DMS114 treated with DMSO at 0.1 percent for 48 hours (cell line): Measurements from ENCODE around the gene UGCG.
"Not testable (repeated sequence)": the region's sequence is repeated elsewhere in the genome, so short reads cannot be mapped to it uniquely, and the experiment has no call there.

Source experiments
- DNase-seq: peaks from one replicate; lab custom pipeline; 2025; ENCODE audit not compliant: unreplicated experiment; lab: John Stamatoyannopoulos, UW

The UGCG gene

GRCh38 chr9:111948951-111949350, 52.3 kb downstream of the UGCG start:
- DNase-seq = no peak

GRCh38 chr9:111949919-111950318, 53.3 kb downstream of the UGCG start:
- no peak for DNase-seq

GRCh38 chr9:111952559-111952958, 55.9 kb downstream of the UGCG start:
- no peak for DNase-seq

- no peak for DNase-seq
Observed at GRCh38 chr9:111953444-111953843, 56.8 kb downstream of the UGCG start.

GRCh38 chr9:111955048-111955447, 58.4 kb downstream of the UGCG start:
- no peak for DNase-seq

GRCh38 chr9:111957856-111958631, 61.4 kb downstream of the UGCG start:
- DNase-seq = no peak

GRCh38 chr9:111959468-111960359, 63.1 kb downstream of the UGCG start:
- DNase-seq = no peak

GRCh38 chr9:111960485-111960884, 63.9 kb downstream of the UGCG start:
- DNase-seq = not testable (repeated sequence)

- no peak for DNase-seq
Observed at GRCh38 chr9:111961009-111961408, 64.4 kb downstream of the UGCG start.

GRCh38 chr9:111961575-111961974, 65.0 kb downstream of the UGCG start:
- no peak for DNase-seq

- no peak for DNase-seq
Observed at GRCh38 chr9:111962021-111962420, 65.4 kb downstream of the UGCG start.

- DNase-seq = no peak
Observed at GRCh38 chr9:111963995-111964394, 67.4 kb downstream of the UGCG start.

- DNase-seq = no peak
Observed at GRCh38 chr9:111965566-111966019, 69.0 kb downstream of the UGCG start.

GRCh38 chr9:111966124-111966723, 69.6 kb downstream of the UGCG start:
- no peak for DNase-seq

- DNase-seq = no peak
Observed at GRCh38 chr9:111966861-111967291, 70.3 kb downstream of the UGCG start.

GRCh38 chr9:111967621-111968020, 71.0 kb downstream of the UGCG start:
- no peak for DNase-seq

- no peak for DNase-seq
Observed at GRCh38 chr9:111969061-111969460, 72.4 kb downstream of the UGCG start.

- no peak for DNase-seq
Observed at GRCh38 chr9:111969622-111970021, 73.0 kb downstream of the UGCG start.

- DNase-seq = no peak
Observed at GRCh38 chr9:111970827-111971226, 74.2 kb downstream of the UGCG start.

- DNase-seq = no peak
Observed at GRCh38 chr9:111974092-111974681, 77.6 kb downstream of the UGCG start.

GRCh38 chr9:111975709-111976108, 79.1 kb downstream of the UGCG start:
- no peak for DNase-seq
